MM.1S (cell line): ENCODE data around the gene NAMPT.

Experiments
- DNase-seq: peaks from one replicate; pipeline ENCODE4 v3.0.0-alpha.2; 2015
- H2AFZ ChIP-seq: fragments of 300-600 bp; sonication (generic); 2 replicates; pipeline ENCODE4 v1.6.0; 2016; ENCODE audit warnings: antibody characterized with exemption, low read length
- H3F3A ChIP-seq: fragments of 300-600 bp; sonication (generic); 2 replicates; pipeline ENCODE4 v1.6.1; 2016; ENCODE audit warnings: mild to moderate bottlenecking, antibody characterized with exemption, low read length, moderate library complexity, mixed read lengths; ENCODE audit not compliant: insufficient read depth
- H3K27ac ChIP-seq: fragments of 300-600 bp; sonication (generic); 2 replicates; pipeline ENCODE4 v1.5.1; 2016; ENCODE audit warnings: mild to moderate bottlenecking, low read length
- H3K27me3 ChIP-seq: fragments of 300-600 bp; sonication (generic); replicated peaks from 2 replicates; pipeline ENCODE4 v1.6.0; 2016; ENCODE audit warnings: low read length; ENCODE audit not compliant: insufficient read depth
- H3K36me3 ChIP-seq: fragments of 300-600 bp; sonication (generic); replicated peaks from 2 replicates; pipeline ENCODE4 v1.6.1; 2016; ENCODE audit warnings: mild to moderate bottlenecking, low read length, mixed read lengths; ENCODE audit not compliant: insufficient read depth
- H3K4me1 ChIP-seq: fragments of 300-600 bp; sonication (generic); 2 replicates; pipeline ENCODE4 v1.6.1; 2016; ENCODE audit warnings: low read length, mixed read lengths
- H3K4me2 ChIP-seq: fragments of 300-600 bp; sonication (generic); 2 replicates; pipeline ENCODE4 v1.6.0; 2016; ENCODE audit warnings: low read depth, low read length
- H3K4me3 ChIP-seq: fragments of 300-600 bp; sonication (generic); 2 replicates; pipeline ENCODE4 v1.5.1; 2016; ENCODE audit warnings: low read length, mixed read lengths
- H3K79me2 ChIP-seq: fragments of 300-600 bp; sonication (generic); 2 replicates; pipeline ENCODE4 v1.6.1; 2016; ENCODE audit warnings: mixed run types, low read length, mixed read lengths
- H3K9ac ChIP-seq: fragments of 300-600 bp; sonication (generic); 2 replicates; pipeline ENCODE4 v1.6.1; 2016; ENCODE audit warnings: low read length, mixed read lengths
- H3K9me2 ChIP-seq: fragments of 300-600 bp; sonication (generic); replicated peaks from 2 replicates; pipeline ENCODE4 v1.6.1; 2016; ENCODE audit warnings: mild to moderate bottlenecking, low read length, mixed read lengths; ENCODE audit not compliant: insufficient read depth
- H3K9me3 ChIP-seq: fragments of 300-600 bp; sonication (generic); replicated peaks from 2 replicates; pipeline ENCODE4 v1.6.1; 2016; ENCODE audit warnings: mild to moderate bottlenecking, low read length, mixed read lengths; ENCODE audit not compliant: insufficient read depth
- H4K20me1 ChIP-seq: fragments of 300-600 bp; sonication (generic); 2 replicates; pipeline ENCODE4 v1.6.1; 2016; ENCODE audit warnings: mild to moderate bottlenecking, low read length, moderate library complexity, mixed read lengths; ENCODE audit not compliant: insufficient read depth
- CTCF ChIP-seq: fragments of 300-600 bp; sonication (generic); IDR thresholded peaks from 2 replicates; pipeline ENCODE4 v1.5.1; 2016; ENCODE audit warnings: antibody characterized with exemption, low read length, mixed read lengths
- EZH2 ChIP-seq: fragments of 300-600 bp; sonication (generic); optimal IDR thresholded peaks from 2 replicates; pipeline ENCODE3; 2017; ENCODE audit warnings: low read depth, mild to moderate bottlenecking, antibody characterized with exemption, low read length, mixed read lengths
- EZH2phosphoT487 ChIP-seq: fragments of 300-600 bp; sonication (generic); IDR thresholded peaks from 2 replicates; pipeline ENCODE4 v1.6.1; 2018; ENCODE audit warnings: antibody characterized with exemption, low read length

Gene NAMPT

GRCh38 chr7:106201164-106201563, 83.6 kb downstream of the NAMPT start:
- H3K27ac ChIP-seq, result no peak overlapping the region
- no peak overlapping the region for H3K4me2 ChIP-seq
- peaks cover 6% of the 10 kb centered on the region; the same call in 1 of the 2 replicates for H3K4me1 ChIP-seq
- no peak for DNase-seq
- no peak overlapping the region for H3K9ac ChIP-seq
- no peaks in the 10 kb centered on the region for H3K79me2 ChIP-seq
- no peak overlapping the region for H3K4me3 ChIP-seq
- no peaks in the 10 kb centered on the region for H4K20me1 ChIP-seq
- no peaks in the 10 kb centered on the region for H3K9me3 ChIP-seq
- H3K36me3 ChIP-seq, result no peaks in the 10 kb centered on the region
- no peaks in the 10 kb centered on the region for H3K27me3 ChIP-seq
- no peak overlapping the region for H2AFZ ChIP-seq
- no peaks in the 10 kb centered on the region for H3K9me2 ChIP-seq
- no peaks in the 10 kb centered on the region for H3F3A ChIP-seq
- TF ChIP-seq EZH2phosphoT487 (no peak), EZH2 (no peak), CTCF (no peak)

GRCh38 chr7:106199813-106200364, 84.9 kb downstream of the NAMPT start:
- Histone ChIP-seq H2AFZ (no peak overlapping the region), H3K4me3 (no peak overlapping the region), H3K9me2 (no peaks in the 10 kb centered on the region), H3K9me3 (no peaks in the 10 kb centered on the region), H3K9ac (no peak overlapping the region), H3K27ac (no peak overlapping the region), H3K79me2 (no peaks in the 10 kb centered on the region), H3K36me3 (no peaks in the 10 kb centered on the region), H4K20me1 (no peaks in the 10 kb centered on the region), H3K4me2 (no peak overlapping the region), H3K4me1 (no peaks in the 10 kb centered on the region), H3F3A (no peaks in the 10 kb centered on the region), H3K27me3 (no peaks in the 10 kb centered on the region)
- DNase-seq, result no peak
- TF ChIP-seq EZH2 (no peak), CTCF (no peak), EZH2phosphoT487 (no peak)

GRCh38 chr7:106199024-106199423, 85.8 kb downstream of the NAMPT start:
- H3F3A ChIP-seq, result no peaks in the 10 kb centered on the region
- no peak overlapping the region for H2AFZ ChIP-seq

More at GRCh38 chr7:106199024-106199423, 85.8 kb downstream of the NAMPT start:
- Histone ChIP-seq H3K27ac (no peak overlapping the region), H3K79me2 (no peaks in the 10 kb centered on the region), H4K20me1 (no peaks in the 10 kb centered on the region), H3K9me3 (no peaks in the 10 kb centered on the region), H3K4me1 (no peaks in the 10 kb centered on the region), H3K9ac (no peak overlapping the region), H3K4me2 (no peak overlapping the region), H3K36me3 (no peaks in the 10 kb centered on the region), H3K27me3 (no peaks in the 10 kb centered on the region), H3K9me2 (no peaks in the 10 kb centered on the region), H3K4me3 (no peak overlapping the region)
- no peak for DNase-seq
- TF ChIP-seq CTCF, result no peak
- no peak for TF ChIP-seq EZH2
- no peak for TF ChIP-seq EZH2phosphoT487
